NCI-H1417 treated with DMSO at 0.1 percent for 48 hours (cell line): ENCODE data around the gene RCOR1.
"Not testable (repeated sequence)": the region's sequence is repeated elsewhere in the genome, so short reads cannot be mapped to it uniquely, and the experiment has no call there.

Experiments used
- DNase-seq: peaks from one replicate; lab custom pipeline; 2025; lab: John Stamatoyannopoulos, UW

The RCOR1 gene

GRCh38 chr14:102591944-102592762 is at the start of gene RCOR1:
RCOR1 (plus strand) TSS chr14:102592649; CDS start chr14:102592887, 238 bp downstream.
- peak; percentile 95 for DNase-seq

- no peak for DNase-seq
Observed at GRCh38 chr14:102544046-102544746, 48.3 kb upstream of the RCOR1 start.

GRCh38 chr14:102544747-102545460 is 47.5 kb upstream of the RCOR1 start:
- DNase-seq = no peak

GRCh38 chr14:102545461-102546265 is 46.8 kb upstream of the RCOR1 start:
- no peak for DNase-seq

GRCh38 chr14:102548616-102549240 is 43.7 kb upstream of the RCOR1 start:
- no peak for DNase-seq

GRCh38 chr14:102550927-102551401 is 41.5 kb upstream of the RCOR1 start:
- DNase-seq = not testable (repeated sequence)

GRCh38 chr14:102551995-102552705 is 40.3 kb upstream of the RCOR1 start:
- DNase-seq = no peak

GRCh38 chr14:102554821-102555819 is 37.3 kb upstream of the RCOR1 start:
- no peak for DNase-seq

GRCh38 chr14:102556098-102556677 is 36.3 kb upstream of the RCOR1 start:
- no peak for DNase-seq

- no peak for DNase-seq
Observed at GRCh38 chr14:102557434-102558226, 34.8 kb upstream of the RCOR1 start.

GRCh38 chr14:102558556-102558955 is 33.9 kb upstream of the RCOR1 start:
- no peak for DNase-seq

GRCh38 chr14:102560458-102561261 is 31.8 kb upstream of the RCOR1 start:
- DNase-seq = no peak

- no peak for DNase-seq
Observed at GRCh38 chr14:102565331-102565887, 27.0 kb upstream of the RCOR1 start.

- DNase-seq = no peak
Observed at GRCh38 chr14:102565959-102566358, 26.5 kb upstream of the RCOR1 start.

- DNase-seq = no peak
Observed at GRCh38 chr14:102568115-102568614, 24.3 kb upstream of the RCOR1 start.

- no peak for DNase-seq
Observed at GRCh38 chr14:102570334-102570995, 22.0 kb upstream of the RCOR1 start.
